SK-N-SH (cell line): ENCODE measurements around the gene RABL2B. TPM values are rescaled to one million over a fixed set of nuclear protein-coding genes. Genes with fewer than 3 reads are reported as not detected.
A peak's percentile ranks its signal among the peaks of the same experiment; 100 is the strongest.
"Not testable (repeated sequence)": the region's sequence is repeated elsewhere in the genome, so short reads cannot be mapped to it uniquely, and the experiment has no call there.

Experiments
- CTCF ChIA-PET: fragments of 300-600, 350-600 bp; formaldehyde crosslinking; extraction: SDS; loops from one replicate; lab custom pipeline; 2021; lab: Yijun Ruan, JAX
- POLR2A ChIA-PET: fragments of 350-600 bp; sonication (Branson Sonifier 250); formaldehyde crosslinking; extraction: SDS; loops from one replicate; lab custom pipeline; 2020; ENCODE audit warnings: antibody characterized with exemption, inconsistent platforms; lab: Yijun Ruan, JAX
- DNase-seq: peaks from one replicate; pipeline ENCODE4 v3.0.0; 2012
- H2AFZ ChIP-seq: fragments of 200-600 bp; sonication (generic); 2 replicates; pipeline ENCODE4 v1.8.1; 2016; ENCODE audit warnings: antibody characterized with exemption, mild to moderate bottlenecking, low read depth
- H3F3A ChIP-seq: fragments of 200-600 bp; sonication (generic); replicated peaks from 2 replicates; pipeline ENCODE3; 2016; ENCODE audit warnings: antibody characterized with exemption, mild to moderate bottlenecking; ENCODE audit not compliant: insufficient read depth
- H3K27ac ChIP-seq, 2 experiments: fragments of 200-500 bp in 1 of 2; fragments of 200-600 bp in 1 of 2; sonication (Bioruptor generic) in 1 of 2; sonication (generic), shearing (Covaris generic) in 1 of 2; 2 replicates each; pipeline versions ENCODE4 v1.5.1 to v1.6.1; 2014 to 2016; ENCODE audit warnings: low read depth in 2 of 2, inconsistent platforms in 1 of 2, low read length in 1 of 2, mild to moderate bottlenecking in 1 of 2, mixed read lengths in 1 of 2
- H3K27me3 ChIP-seq: fragments of 200-600 bp; sonication (generic), shearing (Covaris generic); 2 replicates; pipeline ENCODE4 v1.6.1; 2016; ENCODE audit warnings: mixed run types; ENCODE audit not compliant: insufficient read depth
- H3K36me3 ChIP-seq, 2 experiments: fragments of 200-500 bp in 1 of 2; fragments of 200-600 bp in 1 of 2; sonication (Bioruptor generic) in 1 of 2; sonication (generic) in 1 of 2; replicated peaks in 1 of 2; 2 replicates each; pipeline versions ENCODE3 to v1.5.1; 2014 to 2016; ENCODE audit warnings: low read length in 1 of 2, mild to moderate bottlenecking in 1 of 2; ENCODE audit not compliant: insufficient read depth in 2 of 2, control insufficient read depth in 1 of 2
- H3K4me1 ChIP-seq, 2 experiments: fragments of 200-500 bp in 1 of 2; fragments of 200-600 bp in 1 of 2; sonication (Bioruptor generic) in 1 of 2; sonication (generic), shearing (Covaris generic) in 1 of 2; 2 replicates each; pipeline versions ENCODE4 v1.5.1 to v1.6.1; 2014 to 2016; ENCODE audit warnings: low read depth in 1 of 2, low read length in 1 of 2, mixed run types in 1 of 2; ENCODE audit not compliant: insufficient read depth in 2 of 2, control insufficient read depth in 1 of 2
- H3K4me2 ChIP-seq: fragments of 200-600 bp; sonication (generic), shearing (Covaris generic); 2 replicates; pipeline ENCODE4 v1.6.1; 2017; ENCODE audit warnings: mixed run types
- H3K4me3 ChIP-seq, 2 experiments: fragments of 200-500 bp in 1 of 2; fragments of 200-600 bp in 1 of 2; sonication (Bioruptor generic) in 1 of 2; sonication (generic), shearing (Covaris generic) in 1 of 2; 2 replicates each; pipeline versions ENCODE4 v1.5.1 to v1.8.1; 2014 to 2016; ENCODE audit warnings: low read depth in 2 of 2, inconsistent platforms in 1 of 2, low read length in 1 of 2, mild to moderate bottlenecking in 1 of 2, mixed read lengths in 1 of 2, moderate library complexity in 1 of 2
- H3K79me2 ChIP-seq: fragments of 200-600 bp; sonication (generic); 2 replicates; pipeline ENCODE4 v1.8.1; 2017; ENCODE audit warnings: mild to moderate bottlenecking; ENCODE audit not compliant: insufficient read depth
- H3K9ac ChIP-seq: fragments of 200-600 bp; sonication (generic); 2 replicates; pipeline ENCODE4 v1.6.1; 2017; ENCODE audit warnings: mixed run types
- H3K9me2 ChIP-seq: fragments of 200-600 bp; sonication (generic); 2 replicates; pipeline ENCODE4 v1.6.1; 2017; ENCODE audit warnings: mixed run types
- H3K9me3 ChIP-seq: fragments of 200-600 bp; sonication (generic); 2 replicates; pipeline ENCODE4 v1.6.1; 2017; ENCODE audit warnings: mixed run types, mild to moderate bottlenecking, moderate library complexity
- H4K20me1 ChIP-seq: fragments of 200-600 bp; sonication (generic); 2 replicates; pipeline ENCODE4 v1.6.1; 2017; ENCODE audit warnings: mild to moderate bottlenecking, mixed run types; ENCODE audit not compliant: insufficient read depth
- ELF1 ChIP-seq: IDR thresholded peaks from 2 replicates; pipeline ENCODE4 v1.4.0; 2012
- FOSL2 ChIP-seq: IDR thresholded peaks from 2 replicates; pipeline ENCODE4 v1.4.0; 2012; ENCODE audit warnings: low read depth, mild to moderate bottlenecking, moderate library complexity, borderline replicate concordance
- GABPA ChIP-seq: IDR thresholded peaks from 2 replicates; pipeline ENCODE4 v1.4.0; 2012; ENCODE audit warnings: low read depth, mild to moderate bottlenecking
- JUND ChIP-seq: IDR thresholded peaks from 2 replicates; pipeline ENCODE4 v1.4.0; 2012
- MAX ChIP-seq: IDR thresholded peaks from 2 replicates; pipeline ENCODE4 v1.4.0; 2012; ENCODE audit warnings: low read depth
- MXI1 ChIP-seq: IDR thresholded peaks from 2 replicates; pipeline ENCODE4 v1.6.1; 2012; ENCODE audit warnings: mild to moderate bottlenecking, low read depth, low read length, improper control_type of control experiment
- NRF1 ChIP-seq: IDR thresholded peaks from 2 replicates; pipeline ENCODE4 v1.6.1; 2012; ENCODE audit warnings: low read depth, mild to moderate bottlenecking, low read length
- SIN3A ChIP-seq: IDR thresholded peaks from 2 replicates; pipeline ENCODE4 v1.6.1; 2012; ENCODE audit warnings: low read depth, mild to moderate bottlenecking, low read length, moderate library complexity, borderline replicate concordance
- WGBS: methylation state at CpG from one replicate; pipeline ENCODE4 v1.1.6; 2017; ENCODE audit warnings: low lambda C conversion rate; 5-methylcytosine and 5-hydroxymethylcytosine counted together
- polyA plus RNA-seq, 3 experiments: library from polyadenylated mRNA; depleted of rRNA; stranded (reverse); fragments of >200 nt; gene quantifications; 2 replicates each; pipeline ENCODE4 v1.2.3, GENCODE V29; 2012
- TF ChIP-seq, protein P1 (sequence below): IDR thresholded peaks from 2 replicates; pipeline ENCODE4; 2012

Gene RABL2B
- 61.7 and 72.9 TPM in 2 replicates for polyA plus RNA-seq (2012; rRNA removed)
- polyA plus RNA-seq (2012; cell fraction: cytosol; rRNA removed): 45.2 and 47.8 TPM in 2 replicates
- polyA plus RNA-seq (2012; cell fraction: nucleus; rRNA removed): 184 and 246 TPM in 2 replicates

DNA sequence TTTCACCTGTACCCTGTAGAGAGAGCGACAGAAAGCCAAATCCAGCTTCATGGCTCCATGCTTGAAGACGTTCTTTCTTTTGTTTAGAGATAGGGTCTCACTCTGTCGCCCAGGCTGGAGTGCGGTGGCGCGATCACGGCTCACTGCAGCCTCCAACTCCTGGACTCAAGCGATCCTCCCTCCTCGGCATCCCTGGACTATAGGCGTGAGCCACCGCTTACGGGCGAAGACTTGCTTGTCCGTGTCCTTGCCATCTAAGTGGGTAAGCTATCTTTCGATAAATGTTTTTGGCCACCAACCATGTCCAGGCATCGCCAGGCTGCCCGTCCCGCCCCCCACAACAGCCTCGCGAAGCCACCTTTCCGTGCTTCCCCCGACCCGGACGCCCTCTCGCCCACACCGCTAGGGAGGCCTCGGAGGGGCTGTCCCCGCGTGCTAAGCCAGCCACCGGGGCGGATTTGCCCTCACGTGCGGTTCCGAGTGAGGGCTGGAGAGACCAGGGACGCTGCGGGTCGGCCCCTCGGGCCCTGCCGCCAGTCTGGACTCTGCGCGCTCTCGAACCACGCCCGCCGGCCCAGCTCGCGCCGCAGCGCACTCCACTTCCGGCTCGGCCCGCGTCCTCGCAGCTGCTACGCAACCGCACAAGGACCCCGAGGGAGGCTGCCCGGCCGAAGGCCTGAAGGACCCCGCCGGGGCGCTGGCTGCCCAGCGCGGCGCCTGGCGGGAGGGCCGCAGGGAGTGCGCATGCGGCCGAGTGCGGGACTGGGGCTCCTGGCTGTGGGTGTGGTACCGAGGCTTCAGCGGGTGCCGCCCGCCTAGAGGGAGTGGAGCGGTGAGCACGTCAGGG lies at the start of gene RABL2B:
TSS of gene RABL2B (minus strand) at position 604 of the 847 bp plus-strand sequence. CDS start 1,342 bp downstream, outside the sequence.
- H3K9me2 ChIP-seq, POLR2A ChIA-PET, H3F3A ChIP-seq, H3K79me2 ChIP-seq, H3K4me1 ChIP-seq, H3K27ac ChIP-seq, H3K27me3 ChIP-seq: not testable (repeated sequence)
- 0% methylated on average over 7 of the region's 77 CpGs for WGBS
- DNase-seq: peak; percentile 90
- Histone ChIP-seq H3K4me2 (peak within 1 kb of the TSS; percentile 74), H2AFZ (0 out of 2 replicates have a peak within 1 kb of the TSS, but pooled peaks have one; percentile 46), H3K4me3 (peak within 1 kb of the TSS; percentile 56 to 68)
- TF ChIP-seq SIN3A (peak; percentile 75; the same call in 1 of the 2 replicates), GABPA (peak; percentile 55), NRF1 (peak; percentile 56), MAX (peak; percentile 72), MXI1 (peak; percentile 92), ELF1 (peak; percentile 84)
- TF ChIP-seq, all 33 proteins: peak for 6; not testable (repeated sequence) for 27
- H3K9me3 ChIP-seq, CTCF ChIA-PET, H3K36me3 ChIP-seq, H4K20me1 ChIP-seq: not testable (repeated sequence)
- H3K9ac ChIP-seq: peak within 1 kb of the TSS; percentile 69

GRCh38 chr22:50786936-50787335 lies 3.5 kb upstream of the RABL2B start:
- H3K79me2 ChIP-seq, H3K4me1 ChIP-seq, H3F3A ChIP-seq, H3K9me3 ChIP-seq, DNase-seq, H2AFZ ChIP-seq, H3K27me3 ChIP-seq, H3K4me2 ChIP-seq, CTCF ChIA-PET, H4K20me1 ChIP-seq, H3K9ac ChIP-seq, H3K27ac ChIP-seq, H3K36me3 ChIP-seq, H3K9me2 ChIP-seq, H3K4me3 ChIP-seq, POLR2A ChIA-PET: not testable (repeated sequence)
- 24% methylated on average over 5 of the region's 5 CpGs for WGBS
- TF ChIP-seq, protein P1, sequence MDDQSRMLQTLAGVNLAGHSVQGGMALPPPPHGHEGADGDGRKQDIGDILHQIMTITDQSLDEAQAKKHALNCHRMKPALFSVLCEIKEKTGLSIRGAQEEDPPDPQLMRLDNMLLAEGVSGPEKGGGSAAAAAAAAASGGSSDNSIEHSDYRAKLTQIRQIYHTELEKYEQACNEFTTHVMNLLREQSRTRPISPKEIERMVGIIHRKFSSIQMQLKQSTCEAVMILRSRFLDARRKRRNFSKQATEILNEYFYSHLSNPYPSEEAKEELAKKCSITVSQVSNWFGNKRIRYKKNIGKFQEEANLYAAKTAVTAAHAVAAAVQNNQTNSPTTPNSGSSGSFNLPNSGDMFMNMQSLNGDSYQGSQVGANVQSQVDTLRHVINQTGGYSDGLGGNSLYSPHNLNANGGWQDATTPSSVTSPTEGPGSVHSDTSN: peak; percentile 22
- TF ChIP-seq JUND: 0 out of 2 replicates have a peak, but pooled peaks have one; percentile 8
- peak; percentile 32; the same call in 1 of the 2 replicates for TF ChIP-seq FOSL2
- TF ChIP-seq, all 33 proteins: peak for 3; not testable (repeated sequence) for 30

DNA sequence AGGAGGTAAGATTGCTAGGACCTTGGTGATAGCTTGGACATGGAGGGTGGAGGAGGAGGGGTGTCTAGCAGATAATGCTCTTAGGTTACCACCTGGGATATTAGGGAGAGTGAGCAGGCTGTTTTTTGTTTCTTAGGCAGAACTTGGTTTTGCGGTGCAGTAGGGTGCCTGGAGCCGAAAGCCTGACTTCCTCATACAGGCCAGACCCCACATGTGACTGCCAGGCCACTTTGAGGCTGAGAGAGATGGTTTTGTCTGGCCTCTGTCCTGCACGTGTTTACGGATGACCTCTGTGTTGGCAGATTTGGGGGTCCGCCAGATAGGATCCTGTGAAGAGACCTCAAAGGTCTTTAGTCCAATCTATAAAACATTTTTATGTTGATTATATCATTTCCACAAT lies 1.9 kb upstream of the RABL2B start:
- H3K4me1 ChIP-seq, H3K9ac ChIP-seq, H3F3A ChIP-seq, H3K9me2 ChIP-seq, H3K4me3 ChIP-seq, CTCF ChIA-PET, H3K27ac ChIP-seq, H2AFZ ChIP-seq, DNase-seq, H3K4me2 ChIP-seq, H3K36me3 ChIP-seq, H3K79me2 ChIP-seq, POLR2A ChIA-PET, H3K27me3 ChIP-seq, H3K9me3 ChIP-seq, H4K20me1 ChIP-seq: not testable (repeated sequence)
- WGBS: 98% methylated on average over 5 of the region's 5 CpGs

- H3K27ac ChIP-seq, H3K79me2 ChIP-seq, H3K4me1 ChIP-seq, POLR2A ChIA-PET, CTCF ChIA-PET, H3K36me3 ChIP-seq, H3K9me3 ChIP-seq, H3K27me3 ChIP-seq, H3K9me2 ChIP-seq, DNase-seq, H3F3A ChIP-seq, H4K20me1 ChIP-seq: not testable (repeated sequence)
- peak overlapping the region; percentile 74; the same call in 1 of the 2 replicates for H3K4me2 ChIP-seq
- peak overlapping the region; percentile 67; the same call in 1 of the 2 replicates for H3K9ac ChIP-seq
- H3K4me3 ChIP-seq: peak overlapping the region; percentile 56 to 61
- H2AFZ ChIP-seq: 0 out of 2 replicates have a peak overlapping the region, but pooled peaks have one; percentile 41
- WGBS: 0% methylated on average over 7 of the region's 16 CpGs
These were observed 442 bp upstream of the RABL2B start for GRCh38 chr22:50783880-50784276.

- H3K9me2 ChIP-seq, DNase-seq, H2AFZ ChIP-seq, H4K20me1 ChIP-seq, H3K9me3 ChIP-seq, H3K9ac ChIP-seq, H3K4me3 ChIP-seq, H3K79me2 ChIP-seq, H3K27me3 ChIP-seq, CTCF ChIA-PET, H3K27ac ChIP-seq, H3K36me3 ChIP-seq, POLR2A ChIA-PET, H3F3A ChIP-seq, H3K4me1 ChIP-seq: not testable (repeated sequence)
- 100% methylated on average over 2 of the region's 3 CpGs for WGBS
- peak overlapping the region; percentile 52; the same call in 1 of the 2 replicates for H3K4me2 ChIP-seq
These were observed 1.2 kb downstream of the RABL2B start for GRCh38 chr22:50782253-50782652.
